Body of pancreas (tissue), 4 donors: ENCODE data around the gene INTS2.

Experiments used
- POLR2A ChIP-seq, 3 donors: fragments of 450-650 bp; IDR thresholded peaks; one replicate each; pipeline ENCODE4 v1.6.1; 2016; ENCODE audit warnings: antibody characterized with exemption in 3 of 3, mild to moderate bottlenecking in 2 of 3
- TF ChIP-seq, protein P1 (sequence below), 7 experiments: fragments of 450-650 bp in 4 of 7; fragments of 200-600 bp in 3 of 7; sonication (generic) in 3 of 7; IDR thresholded peaks; one replicate each; pipeline ENCODE4 v1.5.1; 2016 to 2019; ENCODE audit warnings: antibody characterized with exemption in 7 of 7

DNA sequence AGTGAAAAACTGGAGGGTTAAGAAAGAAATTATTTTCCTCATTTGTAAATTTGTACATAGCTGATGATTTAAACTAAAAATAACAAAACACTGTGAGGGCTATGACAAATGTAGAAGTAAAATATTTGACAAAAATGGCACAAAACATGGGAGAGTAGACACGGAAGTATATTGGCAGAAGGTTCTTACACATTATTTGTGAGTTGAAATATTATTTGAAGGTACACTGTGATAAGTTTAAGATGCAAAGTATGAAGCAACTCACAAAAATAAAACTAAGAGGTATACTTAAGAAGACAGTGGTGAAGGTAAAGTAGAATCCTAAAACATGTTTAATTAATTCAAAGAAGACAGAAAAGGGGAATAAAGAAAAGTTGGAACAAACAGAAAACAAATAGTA lies 99.1 kb downstream of the INTS2 start:
- TF ChIP-seq, protein P1, sequence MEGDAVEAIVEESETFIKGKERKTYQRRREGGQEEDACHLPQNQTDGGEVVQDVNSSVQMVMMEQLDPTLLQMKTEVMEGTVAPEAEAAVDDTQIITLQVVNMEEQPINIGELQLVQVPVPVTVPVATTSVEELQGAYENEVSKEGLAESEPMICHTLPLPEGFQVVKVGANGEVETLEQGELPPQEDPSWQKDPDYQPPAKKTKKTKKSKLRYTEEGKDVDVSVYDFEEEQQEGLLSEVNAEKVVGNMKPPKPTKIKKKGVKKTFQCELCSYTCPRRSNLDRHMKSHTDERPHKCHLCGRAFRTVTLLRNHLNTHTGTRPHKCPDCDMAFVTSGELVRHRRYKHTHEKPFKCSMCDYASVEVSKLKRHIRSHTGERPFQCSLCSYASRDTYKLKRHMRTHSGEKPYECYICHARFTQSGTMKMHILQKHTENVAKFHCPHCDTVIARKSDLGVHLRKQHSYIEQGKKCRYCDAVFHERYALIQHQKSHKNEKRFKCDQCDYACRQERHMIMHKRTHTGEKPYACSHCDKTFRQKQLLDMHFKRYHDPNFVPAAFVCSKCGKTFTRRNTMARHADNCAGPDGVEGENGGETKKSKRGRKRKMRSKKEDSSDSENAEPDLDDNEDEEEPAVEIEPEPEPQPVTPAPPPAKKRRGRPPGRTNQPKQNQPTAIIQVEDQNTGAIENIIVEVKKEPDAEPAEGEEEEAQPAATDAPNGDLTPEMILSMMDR (IDR thresholded peaks at IDR 0.05): no peak
- no peak for TF ChIP-seq POLR2A (IDR thresholded peaks at IDR 0.05)
